Thoracic aorta (tissue), 2 donors: ENCODE data around the gene RSPO3. TPM values are rescaled to one million over a fixed set of nuclear protein-coding genes. Genes with fewer than 3 reads are reported as not detected.

Experiments used
- ATAC-seq: fragments of 150-250 bp; one replicate; pipeline ENCODE4 v1.8.0; 2017; ENCODE audit warnings: low read depth; ENCODE audit not compliant: insufficient number of reproducible peaks, low FRiP score
- DNase-seq: peaks from one replicate; pipeline ENCODE4 v3.0.0-alpha.2; 2020; ENCODE audit warnings: low spot score
- H3K27ac ChIP-seq, 2 donors: fragments of 200-600 bp; sonication (generic); 1 replicate in 1 of 2; 2 replicates in 1 of 2; pipeline ENCODE4 v1.5.1; 2016; ENCODE audit warnings: mild to moderate bottlenecking in 2 of 2, moderate library complexity in 2 of 2
- H3K27me3 ChIP-seq: fragments of 200-600 bp; sonication (generic); replicated peaks from 2 replicates; pipeline ENCODE4 v1.6.0; 2016; ENCODE audit warnings: mild to moderate bottlenecking; ENCODE audit not compliant: insufficient read depth
- H3K36me3 ChIP-seq: fragments of 200-600 bp; sonication (generic); one replicate; pipeline ENCODE4 v1.5.1; 2016
- H3K4me1 ChIP-seq, 2 donors: fragments of 200-600 bp; sonication (generic); 1 replicate in 1 of 2; 2 replicates in 1 of 2; pipeline versions ENCODE4 v1.5.1 to v1.6.0; 2016; ENCODE audit warnings: low read depth in 2 of 2, mild to moderate bottlenecking in 1 of 2; ENCODE audit not compliant: control insufficient read depth in 1 of 2
- H3K4me3 ChIP-seq: fragments of 200-600 bp; sonication (generic); 2 replicates; pipeline ENCODE4 v1.5.1; 2016; ENCODE audit warnings: mild to moderate bottlenecking
- H3K9me3 ChIP-seq: fragments of 200-600 bp; sonication (generic); 2 replicates; pipeline ENCODE4 v1.5.1; 2016
- CTCF ChIP-seq: fragments of 200-600 bp; sonication (generic); IDR thresholded peaks from one replicate; pipeline ENCODE4 v1.5.1; 2019; ENCODE audit warnings: antibody characterized with exemption
- total RNA-seq, 2 donors: library from RNA; depleted of rRNA; stranded (reverse); fragments of >200 nt; gene quantifications; one replicate each; pipeline versions ENCODE4 v1.1.0 to v1.2.3, GENCODE V29; 2016

RSPO3 gene
- total RNA-seq, 2 donors from 2014 or later, result 1.1 to 2.3 TPM

- Histone ChIP-seq H3K9me3 (no peaks in the 10 kb centered on the region), H3K27ac (no peak overlapping the region), H3K36me3 (no peaks in the 10 kb centered on the region), H3K4me1 (no peaks in the 10 kb centered on the region), H3K27me3 (no peaks in the 10 kb centered on the region), H3K4me3 (no peak overlapping the region)
- DNase-seq (no peak), ATAC-seq (no peak)
- no peak for TF ChIP-seq CTCF
Measured at GRCh38 chr6:127110712-127111111, 7.8 kb upstream of the RSPO3 start.

- H3K27ac ChIP-seq, result no peak overlapping the region
- no peak overlapping the region for H3K4me3 ChIP-seq
- no peaks in the 10 kb centered on the region for H3K9me3 ChIP-seq
- no peaks in the 10 kb centered on the region for H3K4me1 ChIP-seq
- ATAC-seq (no peak), DNase-seq (no peak)
- TF ChIP-seq CTCF, result no peak
- no peaks in the 10 kb centered on the region for H3K36me3 ChIP-seq
- H3K27me3 ChIP-seq, result no peaks in the 10 kb centered on the region
Measured at GRCh38 chr6:127111526-127111925, 6.9 kb upstream of the RSPO3 start.

GRCh38 chr6:127114214-127114760, 4.2 kb upstream of the RSPO3 start:
- Histone ChIP-seq H3K9me3 (no peaks in the 10 kb centered on the region), H3K4me1 (peaks cover 3 to 4% of the 10 kb centered on the region in 2 donors), H3K27me3 (no peaks in the 10 kb centered on the region), H3K27ac (no peak overlapping the region), H3K4me3 (no peak overlapping the region), H3K36me3 (no peaks in the 10 kb centered on the region)
- DNase-seq, result no peak
- no peak for ATAC-seq
- TF ChIP-seq CTCF, result no peak

GRCh38 chr6:127115084-127115655, 3.3 kb upstream of the RSPO3 start:
- Histone ChIP-seq H3K9me3 (no peaks in the 10 kb centered on the region), H3K4me1 (peaks cover 12 to 13% of the 10 kb centered on the region in 2 donors), H3K4me3 (no peak overlapping the region), H3K27ac (no peak overlapping the region), H3K27me3 (no peaks in the 10 kb centered on the region), H3K36me3 (no peaks in the 10 kb centered on the region)
- DNase-seq, result no peak
- no peak for ATAC-seq
- no peak for TF ChIP-seq CTCF

- H3K27ac ChIP-seq, result no peak overlapping the region
- peaks cover 17 to 18% of the 10 kb centered on the region in 2 donors for H3K4me1 ChIP-seq
Measured at GRCh38 chr6:127115746-127116145, 2.7 kb upstream of the RSPO3 start.

More at GRCh38 chr6:127115746-127116145, 2.7 kb upstream of the RSPO3 start:
- DNase-seq (no peak), ATAC-seq (no peak)
- no peaks in the 10 kb centered on the region for H3K27me3 ChIP-seq
- H3K4me3 ChIP-seq, result no peak overlapping the region
- TF ChIP-seq CTCF, result no peak
- H3K9me3 ChIP-seq, result no peaks in the 10 kb centered on the region
- no peaks in the 10 kb centered on the region for H3K36me3 ChIP-seq
